GM18507 (cell line): ENCODE measurements around the gene RHEBL1.
"Not testable (repeated sequence)": the region's sequence is repeated elsewhere in the genome, so short reads cannot be mapped to it uniquely, and the experiment has no call there.

Source experiments
- DNase-seq: peaks from one replicate; pipeline ENCODE4 v3.0.0; 2011; ENCODE audit warnings: low read depth; ENCODE audit not compliant: insufficient read length; ENCODE audit errors: extremely low spot score
- FAIRE-seq: peaks from 2 replicates; lab custom pipeline; 2011; peaks lifted over from hg19 to GRCh38; lab: Jason Lieb, UNC

The RHEBL1 gene

GRCh38 chr12:49091056-49091835 lies 21.5 kb upstream of the RHEBL1 start:
- no peak for FAIRE-seq
- no peak for DNase-seq

DNA sequence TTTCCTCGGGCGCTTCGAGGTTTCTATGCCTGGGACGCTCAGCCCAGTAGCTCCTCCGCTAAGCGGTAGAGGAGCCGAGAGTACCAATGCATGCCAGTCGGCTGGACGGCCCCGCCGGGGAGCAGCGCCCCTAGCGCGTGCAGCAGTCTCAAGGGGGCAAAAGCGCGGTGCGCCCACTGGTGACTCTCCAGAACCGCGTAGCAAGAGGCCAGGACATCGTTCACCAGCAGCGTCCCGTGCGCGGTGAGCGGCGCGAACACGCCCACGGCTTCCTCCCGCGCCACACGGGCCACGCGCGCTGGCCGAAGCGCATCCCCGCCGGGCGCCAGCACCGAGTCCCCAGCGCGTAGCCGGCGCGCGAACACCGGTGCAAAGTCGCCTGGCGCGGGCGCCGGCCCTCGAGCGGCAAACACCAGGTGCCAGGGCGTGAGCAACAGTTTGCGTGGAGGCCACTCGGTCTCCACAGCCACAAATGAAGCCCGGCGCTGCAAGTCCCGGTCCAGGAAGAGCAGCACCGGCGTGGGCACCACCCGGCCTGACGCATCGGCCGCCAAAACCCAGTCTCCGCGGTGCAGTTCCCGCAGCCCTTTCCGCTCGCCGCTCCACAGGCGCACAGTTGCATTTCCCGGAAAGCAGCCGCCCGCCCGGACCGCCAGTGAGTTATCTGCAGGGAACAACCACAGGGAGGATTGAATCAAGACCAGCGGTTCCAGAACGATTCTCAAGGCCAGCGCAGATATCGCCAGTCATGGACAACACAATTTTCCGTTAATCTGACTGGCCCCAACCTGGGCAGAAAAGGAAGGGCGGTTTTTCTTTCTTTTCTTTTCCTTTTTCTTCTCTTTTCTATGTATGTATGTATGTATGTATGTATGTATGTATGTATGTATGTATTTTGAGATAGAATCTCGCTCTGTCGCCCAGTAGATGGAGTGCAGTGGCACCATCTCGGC lies 20.3 kb upstream of the RHEBL1 start:
- no peak for DNase-seq
- no peak for FAIRE-seq

DNA sequence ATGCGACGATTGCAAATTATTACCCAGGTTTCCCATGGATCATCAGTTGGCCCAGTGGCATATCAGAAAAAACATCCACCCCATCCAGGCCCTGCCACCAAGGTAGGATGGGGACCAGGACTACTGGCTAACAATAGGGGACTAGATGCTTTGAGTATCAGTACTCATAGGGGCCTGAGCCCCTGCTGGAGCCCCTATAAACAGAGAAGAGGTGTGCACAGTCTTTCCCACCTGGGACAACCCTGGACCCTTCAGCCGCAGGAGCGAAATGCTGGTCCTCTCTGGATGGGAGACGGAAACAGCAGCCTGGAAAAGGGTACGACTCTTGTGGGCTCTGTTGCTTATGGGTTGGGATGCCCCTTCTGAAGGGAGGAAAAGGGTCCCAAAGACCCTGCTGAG lies 19.2 kb upstream of the RHEBL1 start:
- DNase-seq (no peak), FAIRE-seq (no peak)

GRCh38 chr12:49088150-49088931 lies 18.6 kb upstream of the RHEBL1 start:
- DNase-seq: peak; percentile 55

DNA sequence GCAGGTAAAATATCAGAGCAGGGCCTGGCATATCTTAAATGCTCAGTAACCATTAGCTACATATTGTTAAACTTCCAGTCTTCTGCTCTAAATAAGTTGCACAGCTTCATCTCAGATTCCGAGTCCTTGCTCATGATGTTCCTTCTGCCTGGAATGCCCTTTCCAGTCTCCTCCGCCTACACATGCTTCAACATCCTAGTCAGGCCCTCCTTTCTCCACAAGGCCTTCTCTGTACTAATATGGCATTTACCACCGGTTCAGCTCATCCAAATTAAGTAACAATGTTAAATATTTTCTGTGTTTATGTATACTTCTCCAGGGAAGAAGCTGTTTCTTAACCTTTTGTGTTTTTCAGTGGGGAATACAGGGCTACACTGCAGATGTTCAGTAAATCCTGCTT lies 16.3 kb upstream of the RHEBL1 start:
- no peak for DNase-seq
- no peak for FAIRE-seq

More at GRCh38 chr12:49088150-49088931, 18.6 kb upstream of the RHEBL1 start:
- FAIRE-seq: peak; percentile 88

DNA sequence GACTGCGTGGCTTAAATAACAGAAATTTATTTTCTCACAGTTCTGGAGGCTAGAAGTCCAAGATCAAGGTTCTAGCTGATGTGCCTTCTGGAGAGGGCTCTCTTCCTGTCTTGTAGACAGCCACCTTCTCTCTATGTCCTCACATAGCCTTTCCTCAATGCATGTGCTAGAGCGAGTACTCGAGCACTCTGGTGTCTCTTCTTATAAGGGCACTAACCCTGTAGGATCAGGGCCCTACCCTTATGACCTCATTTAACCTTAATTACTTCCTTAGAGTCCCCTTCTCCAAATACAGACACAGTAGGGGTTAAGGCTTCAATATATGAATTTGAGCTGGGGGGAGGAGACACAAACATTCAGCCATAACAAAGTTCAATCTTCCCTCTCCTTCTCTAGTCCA lies 14.7 kb upstream of the RHEBL1 start:
- DNase-seq (no peak), FAIRE-seq (no peak)

DNA sequence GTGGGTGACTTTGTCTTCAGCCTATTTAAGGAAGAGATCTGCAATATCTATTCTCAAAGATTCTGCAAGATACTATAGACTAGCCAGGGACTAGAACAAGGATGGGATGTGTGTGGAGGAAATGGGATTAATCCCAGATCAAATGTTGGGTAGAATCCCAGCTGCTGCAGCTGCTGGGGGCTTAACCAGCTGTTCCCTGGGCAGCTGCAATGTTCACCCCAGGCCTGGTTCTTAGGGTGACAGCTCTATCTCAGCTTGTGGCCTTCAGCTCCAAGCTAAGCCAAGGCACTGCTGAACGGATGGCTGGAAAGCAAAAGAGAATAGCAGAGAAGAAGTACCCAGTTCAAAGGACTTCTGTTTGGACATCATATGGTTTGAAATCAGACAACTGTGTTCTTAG lies 10.0 kb upstream of the RHEBL1 start:
- DNase-seq: no peak
- FAIRE-seq: no peak

- FAIRE-seq (no peak), DNase-seq (no peak)
Measured at GRCh38 chr12:49070971-49071370, 1.2 kb upstream of the RHEBL1 start.

- FAIRE-seq (no peak), DNase-seq (no peak)
Measured at GRCh38 chr12:49068879-49069506, 786 bp downstream of the RHEBL1 start.

DNA sequence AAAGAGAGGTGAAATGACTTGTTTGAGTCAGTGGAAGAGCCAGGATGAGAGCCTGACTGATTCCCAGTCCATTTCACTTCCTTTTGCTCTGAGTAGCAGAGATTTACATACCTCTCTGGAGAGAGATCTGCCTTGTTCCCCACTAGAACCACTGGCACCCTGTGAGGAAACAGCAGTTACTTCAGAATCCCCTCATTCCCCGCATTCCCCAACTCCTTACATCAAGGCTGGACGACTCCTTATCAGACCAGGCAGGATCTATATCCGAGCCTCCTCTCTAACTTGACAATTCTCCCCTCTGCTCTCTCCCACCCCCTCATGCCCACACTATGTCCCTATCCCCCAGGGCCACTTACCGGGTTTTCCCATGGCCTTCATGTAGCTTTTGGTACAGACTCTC lies 3.7 kb downstream of the RHEBL1 start:
- no peak for FAIRE-seq
- DNase-seq: no peak

GRCh38 chr12:49064767-49065152 lies 5.0 kb downstream of the RHEBL1 start:
- DNase-seq (no peak), FAIRE-seq (no peak)

DNA sequence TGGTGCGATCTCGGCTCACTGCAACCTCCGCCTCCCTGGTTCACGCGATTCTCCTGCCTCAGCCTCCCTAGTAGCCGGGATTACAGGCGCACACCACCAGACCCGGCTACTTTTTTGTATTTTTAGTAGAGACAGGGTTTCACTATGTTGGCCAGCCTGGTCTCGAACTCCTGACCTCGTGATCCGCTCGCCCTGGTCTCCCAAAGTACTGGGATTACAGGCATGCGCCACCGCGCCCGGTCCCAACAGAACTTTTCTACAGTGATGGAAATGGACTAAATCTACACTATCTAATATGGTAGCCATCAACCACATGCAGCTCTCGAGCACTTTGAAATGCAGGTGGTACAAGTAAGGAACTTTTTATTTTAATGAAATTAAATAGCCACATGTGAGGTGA lies 7.9 kb downstream of the RHEBL1 start:
- not testable (repeated sequence) for FAIRE-seq, DNase-seq

GRCh38 chr12:49061157-49061650 lies 8.6 kb downstream of the RHEBL1 start:
- no peak for FAIRE-seq
- no peak for DNase-seq

- peak; percentile 81 for DNase-seq
- peak; percentile 64 for FAIRE-seq
Measured at GRCh38 chr12:49060237-49061156, 9.3 kb downstream of the RHEBL1 start, which contains the start of gene KMT2D. TSS of gene KMT2D (minus strand) at chr12:49060794. CDS start at chr12:49055324, 5,470 bp downstream.

DNA sequence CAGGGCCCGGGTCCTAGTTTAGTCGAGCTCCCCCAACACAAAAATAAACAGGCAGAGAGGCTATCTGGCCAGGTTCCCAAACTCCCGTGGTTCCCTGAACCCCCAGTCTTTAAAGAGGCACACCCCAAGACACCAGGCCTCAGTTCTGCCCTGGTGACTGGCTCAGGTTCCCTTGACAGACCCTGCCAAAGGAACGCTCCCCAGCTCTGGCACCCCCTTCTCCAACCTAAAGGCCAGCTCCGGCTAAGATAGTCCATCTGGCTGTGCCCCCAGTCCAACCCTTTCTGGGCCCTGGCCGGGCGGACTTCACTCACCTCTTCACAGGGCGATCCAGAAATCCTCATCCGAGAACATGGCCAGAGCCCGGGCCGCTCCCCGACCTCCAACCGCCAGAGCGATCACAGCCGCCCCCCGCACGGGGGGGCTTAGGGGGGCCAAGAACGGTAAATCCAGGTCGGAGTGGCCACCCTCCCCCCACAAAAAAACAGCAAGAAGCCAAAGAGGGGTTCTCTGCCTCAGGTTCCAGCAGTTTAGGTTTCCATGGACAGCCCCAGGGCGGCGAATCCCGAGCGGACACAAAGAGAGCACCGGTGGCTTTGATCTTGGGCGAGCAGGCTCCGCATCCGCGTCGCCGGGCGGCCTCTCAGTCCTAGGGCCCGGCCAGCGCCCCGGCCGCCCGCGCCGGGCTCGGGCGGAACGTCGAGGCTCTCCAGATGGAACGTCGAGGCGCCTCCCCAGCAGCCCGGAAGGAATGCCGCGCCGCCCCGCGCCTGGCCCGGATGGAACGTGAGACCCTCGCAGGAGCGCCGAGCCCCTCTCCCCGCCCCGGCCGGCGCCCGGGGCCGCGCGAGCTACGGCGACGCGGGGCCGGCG lies 10.2 kb downstream of the RHEBL1 start:
- DNase-seq (no peak), FAIRE-seq (no peak)

- FAIRE-seq: no peak
Measured at GRCh38 chr12:49059045-49059298, 10.8 kb downstream of the RHEBL1 start.

DNA sequence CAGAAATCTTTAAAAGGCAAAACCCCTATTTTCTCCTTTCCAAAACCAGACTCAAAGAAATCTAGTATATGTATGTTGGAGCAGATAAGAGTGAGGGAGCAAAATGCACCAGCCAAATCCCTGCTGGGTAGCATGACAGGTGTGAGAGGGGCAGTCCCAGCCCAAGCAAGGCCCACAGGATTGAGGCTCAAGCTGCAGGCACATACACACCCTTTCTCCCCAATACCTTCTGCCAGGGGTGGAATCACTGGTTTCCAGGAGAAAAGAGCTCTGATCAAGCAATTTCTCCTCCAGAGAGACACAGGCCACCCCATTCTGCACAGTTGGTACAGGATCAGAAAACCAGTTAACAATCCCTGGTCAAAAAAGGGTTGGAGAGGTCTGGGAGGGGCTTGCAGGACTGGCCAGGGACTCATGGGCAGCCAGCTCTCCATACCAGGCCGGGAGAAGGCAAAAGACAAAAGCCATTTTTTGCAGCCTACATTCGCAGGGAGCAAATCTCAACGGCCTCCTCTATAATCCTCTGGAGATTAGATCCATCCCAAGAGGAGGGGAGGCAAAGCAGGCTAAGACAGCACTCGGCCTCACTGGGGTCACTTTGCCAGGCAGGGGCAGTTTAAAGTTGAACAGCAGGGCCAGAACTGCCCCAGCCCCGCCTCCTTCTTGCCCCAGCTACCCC lies 11.3 kb downstream of the RHEBL1 start:
- FAIRE-seq (no peak), DNase-seq (no peak)

More at GRCh38 chr12:49059045-49059298, 10.8 kb downstream of the RHEBL1 start:
- DNase-seq: no peak
